Measurements from ENCODE around the gene MCF2L2. TPM values are rescaled to one million over a fixed set of nuclear protein-coding genes. Genes with fewer than 3 reads are reported as not detected.

Gene MCF2L2
- polyA plus RNA-seq, 1 experiment = not detected

DNA sequence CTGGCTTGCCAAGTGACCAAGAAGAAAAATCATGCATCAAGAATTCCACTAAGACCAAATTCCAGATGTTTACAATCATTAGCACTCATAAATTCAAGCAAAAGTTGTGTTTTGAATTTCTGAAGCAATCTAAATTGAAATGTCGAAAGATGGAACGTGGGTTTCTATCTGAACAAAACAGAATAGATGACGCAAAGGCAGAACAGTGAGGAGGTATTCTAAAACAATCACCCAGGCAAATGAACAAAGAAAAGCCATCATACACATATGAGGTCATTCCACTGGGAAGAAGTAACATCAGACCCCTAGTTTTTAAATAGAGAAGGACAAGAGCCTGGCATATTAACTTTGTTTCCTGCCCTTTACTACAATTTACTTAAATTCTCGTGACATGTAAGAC, 58.0 kb downstream of the MCF2L2 start:
- Histone ChIP-seq H3K27ac (ENCODE audit: low read depth, low read length) (no peak overlapping the region), H3K27me3 (ENCODE audit: control insufficient read depth, insufficient read depth, low read length) (no peaks in the 10 kb centered on the region), H3K9me3 (ENCODE audit: control insufficient read depth, insufficient read depth, low read length) (no peaks in the 10 kb centered on the region; the same call in 1 of the 2 replicates), H3K4me3 (ENCODE audit: low read depth, low read length) (no peak overlapping the region)
- TF ChIP-seq, protein P1, sequence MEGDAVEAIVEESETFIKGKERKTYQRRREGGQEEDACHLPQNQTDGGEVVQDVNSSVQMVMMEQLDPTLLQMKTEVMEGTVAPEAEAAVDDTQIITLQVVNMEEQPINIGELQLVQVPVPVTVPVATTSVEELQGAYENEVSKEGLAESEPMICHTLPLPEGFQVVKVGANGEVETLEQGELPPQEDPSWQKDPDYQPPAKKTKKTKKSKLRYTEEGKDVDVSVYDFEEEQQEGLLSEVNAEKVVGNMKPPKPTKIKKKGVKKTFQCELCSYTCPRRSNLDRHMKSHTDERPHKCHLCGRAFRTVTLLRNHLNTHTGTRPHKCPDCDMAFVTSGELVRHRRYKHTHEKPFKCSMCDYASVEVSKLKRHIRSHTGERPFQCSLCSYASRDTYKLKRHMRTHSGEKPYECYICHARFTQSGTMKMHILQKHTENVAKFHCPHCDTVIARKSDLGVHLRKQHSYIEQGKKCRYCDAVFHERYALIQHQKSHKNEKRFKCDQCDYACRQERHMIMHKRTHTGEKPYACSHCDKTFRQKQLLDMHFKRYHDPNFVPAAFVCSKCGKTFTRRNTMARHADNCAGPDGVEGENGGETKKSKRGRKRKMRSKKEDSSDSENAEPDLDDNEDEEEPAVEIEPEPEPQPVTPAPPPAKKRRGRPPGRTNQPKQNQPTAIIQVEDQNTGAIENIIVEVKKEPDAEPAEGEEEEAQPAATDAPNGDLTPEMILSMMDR (IDR thresholded peaks at IDR 0.05; ENCODE audit: low read depth, low read length) = no peak
- DNase-seq (ENCODE audit: low read depth, low spot score) = no peak
- POLR2A ChIA-PET = interaction anchor here (0.8 kb wide), 1 partner anchor 176 kb away, joined by 3 read pairs; no protein-coding TSS in a partner anchor
- CTCF ChIA-PET = interaction anchor here (0.8 to 1.4 kb wide), 2 partner anchors 16 to 186 kb away, joined by 3 to 7 read pairs; no protein-coding TSS in a partner anchor

DNA sequence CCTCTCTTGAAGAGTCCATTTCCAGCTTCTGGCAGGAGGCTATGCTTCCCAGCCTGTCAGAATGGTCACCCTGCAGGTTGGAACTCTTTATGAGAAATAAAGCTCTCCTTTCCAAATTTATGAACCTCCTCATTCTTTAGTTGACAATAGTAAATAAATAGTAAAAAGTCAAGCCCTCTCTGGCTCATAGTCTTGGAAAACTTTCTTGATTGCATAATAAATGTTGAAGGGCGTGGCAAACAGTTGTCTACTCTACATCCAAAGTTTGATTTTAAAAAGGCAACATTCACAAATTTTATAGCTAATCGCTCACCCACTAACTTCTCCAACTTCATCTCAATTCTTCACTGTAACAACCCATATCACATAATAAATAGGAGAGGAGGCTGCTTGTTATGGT, 58.8 kb downstream of the MCF2L2 start:
- POLR2A ChIA-PET = no interaction called here
- Histone ChIP-seq H3K4me3 (ENCODE audit: low read depth, low read length) (no peak overlapping the region), H3K9me3 (ENCODE audit: control insufficient read depth, insufficient read depth, low read length) (no peaks in the 10 kb centered on the region; the same call in 1 of the 2 replicates), H3K27ac (ENCODE audit: low read depth, low read length) (no peak overlapping the region), H3K27me3 (ENCODE audit: control insufficient read depth, insufficient read depth, low read length) (no peaks in the 10 kb centered on the region)
- TF ChIP-seq, protein P1 (IDR thresholded peaks at IDR 0.05; ENCODE audit: low read depth, low read length) = no peak
- CTCF ChIA-PET = interaction anchor here (1.4 kb wide), 1 partner anchor 185 kb away, joined by 7 read pairs; no protein-coding TSS in a partner anchor
- no peak for DNase-seq (ENCODE audit: low read depth, low spot score)

DNA sequence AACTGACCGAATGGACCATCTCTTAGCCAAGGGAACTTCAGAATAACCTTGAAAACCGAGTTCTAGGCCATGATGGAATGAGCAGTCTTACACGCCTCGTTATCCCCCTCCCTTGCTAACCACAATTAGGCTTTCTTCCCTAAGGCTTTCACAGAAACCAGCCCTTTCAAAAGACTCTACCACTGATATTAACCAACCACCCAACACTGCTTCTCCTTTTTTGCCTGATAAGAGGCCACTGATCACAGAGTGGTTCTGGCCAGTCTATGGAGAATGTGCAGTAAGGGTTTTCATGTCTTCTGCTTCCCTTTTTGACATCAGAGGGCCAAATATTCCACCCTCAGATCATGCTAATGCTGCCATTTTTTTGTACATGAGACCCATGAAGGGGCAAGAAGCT, 59.3 kb downstream of the MCF2L2 start:
- no peak for DNase-seq (ENCODE audit: low read depth, low spot score)
- TF ChIP-seq, protein P1 (IDR thresholded peaks at IDR 0.05; ENCODE audit: low read depth, low read length) = no peak
- ChIA-PET CTCF (interaction anchor here (1.4 kb wide), 1 partner anchor 184 kb away, joined by 7 read pairs; no protein-coding TSS in a partner anchor), POLR2A (no interaction called here)
- H3K9me3 ChIP-seq (ENCODE audit: control insufficient read depth, insufficient read depth, low read length) = no peaks in the 10 kb centered on the region; the same call in 1 of the 2 replicates
- no peak overlapping the region for H3K4me3 ChIP-seq (ENCODE audit: low read depth, low read length)
- H3K27ac ChIP-seq (ENCODE audit: low read depth, low read length) = no peak overlapping the region
- H3K27me3 ChIP-seq (ENCODE audit: control insufficient read depth, insufficient read depth, low read length) = no peaks in the 10 kb centered on the region

DNA sequence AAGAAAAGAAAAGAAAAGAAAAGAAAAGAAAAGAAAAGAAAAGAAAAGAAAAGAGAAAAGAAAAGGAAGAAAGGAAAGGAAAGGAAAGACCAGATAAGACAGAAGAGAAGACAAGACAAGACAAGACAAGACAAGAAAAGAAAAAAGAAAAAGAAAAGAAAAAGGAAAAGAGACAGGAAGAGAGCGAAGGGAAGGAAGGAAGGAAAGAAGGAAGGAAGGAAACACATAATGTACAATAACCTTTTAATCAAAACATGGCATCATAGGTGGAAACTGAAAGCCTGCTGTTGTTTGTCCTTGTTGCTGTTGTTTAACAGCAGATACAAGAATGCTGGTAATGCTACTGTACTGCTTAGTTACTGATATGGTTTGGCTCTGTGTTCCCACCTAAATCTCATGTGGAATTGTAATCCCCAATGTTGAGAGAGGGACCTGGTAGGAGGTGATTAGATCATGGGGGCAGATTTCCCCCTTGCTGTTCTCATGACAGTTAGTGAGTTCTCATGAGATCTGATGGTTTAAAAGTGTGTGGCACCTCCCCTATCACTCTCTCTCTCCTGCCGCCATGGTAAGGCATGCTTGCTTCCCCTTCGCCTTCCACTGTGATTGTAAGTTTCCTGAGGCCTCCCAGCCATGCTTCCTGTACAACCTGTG, 67.3 kb downstream of the MCF2L2 start:
- ChIA-PET POLR2A (interaction anchor here (0.7 kb wide), 1 partner anchor 452 kb away, joined by 7 read pairs; no protein-coding TSS in a partner anchor), CTCF (interaction anchor here (1.0 kb wide), 1 partner anchor 176 kb away, joined by 3 read pairs; no protein-coding TSS in a partner anchor)
- TF ChIP-seq, protein P1 (IDR thresholded peaks at IDR 0.05; ENCODE audit: low read depth, low read length) = no peak

DNA sequence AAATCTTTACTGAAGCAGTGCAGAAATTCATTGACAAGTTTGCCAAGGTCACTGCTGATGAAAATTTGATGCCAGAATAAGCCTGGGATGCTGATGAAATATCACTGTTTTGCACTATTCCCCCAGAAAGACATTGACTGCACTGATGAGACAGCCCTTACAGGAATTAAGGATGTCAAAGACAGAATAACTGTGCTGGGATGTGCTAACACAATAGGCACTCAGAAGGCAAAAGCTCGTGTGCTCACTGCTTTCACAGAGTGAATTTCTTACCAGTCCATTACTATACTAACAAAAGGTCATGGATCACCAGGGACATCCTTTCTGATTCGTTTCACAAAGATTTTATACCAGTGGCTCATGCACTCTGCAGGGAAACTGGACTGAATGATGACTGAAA, 69.4 kb downstream of the MCF2L2 start:
- POLR2A ChIA-PET = no interaction called here
- Histone ChIP-seq H3K9me3 (ENCODE audit: control insufficient read depth, insufficient read depth, low read length) (no peaks in the 10 kb centered on the region), H3K27me3 (ENCODE audit: control insufficient read depth, insufficient read depth, low read length) (peaks cover 12% of the 10 kb centered on the region), H3K4me3 (ENCODE audit: low read depth, low read length) (no peak overlapping the region), H3K27ac (ENCODE audit: low read depth, low read length) (no peak overlapping the region)
- TF ChIP-seq, protein P1 (IDR thresholded peaks at IDR 0.05; ENCODE audit: low read depth, low read length) = no peak
- CTCF ChIA-PET = interaction anchor here (1.0 kb wide), 1 partner anchor 175 kb away, joined by 3 read pairs; no protein-coding TSS in a partner anchor
- DNase-seq (ENCODE audit: low read depth, low spot score) = no peak

More for the DNA sequence above, 67.3 kb downstream of the MCF2L2 start:
- no peak for DNase-seq (ENCODE audit: low read depth, low spot score)
- Histone ChIP-seq H3K9me3 (ENCODE audit: control insufficient read depth, insufficient read depth, low read length) (no peaks in the 10 kb centered on the region), H3K4me3 (ENCODE audit: low read depth, low read length) (no peak overlapping the region), H3K27ac (ENCODE audit: low read depth, low read length) (no peak overlapping the region), H3K27me3 (ENCODE audit: control insufficient read depth, insufficient read depth, low read length) (peaks cover 12% of the 10 kb centered on the region)

Measured in AG04450 (cell line).